HCT116 (cell line): ENCODE measurements around the gene CXXC5. TPM values are rescaled to one million over a fixed set of nuclear protein-coding genes. Genes with fewer than 3 reads are reported as not detected.

Experiments
- ATAC-seq: fragments of 200-7000 bp; cut with Tn5 transposase; 2 replicates; pipeline ENCODE4 v1.9.1; 2020; ENCODE audit warnings: mild to moderate bottlenecking, moderate library complexity
- BruUV-seq: library from RNA; stranded (reverse); fragments of 400-500 nt; replicated peaks from 2 replicates; lab custom pipeline; 2021; lab: Mats Ljungman, UMichigan
- CTCF ChIA-PET: fragments of 300-600 bp; sonication (Branson Sonifier 250); formaldehyde crosslinking; loops from one replicate; lab custom pipeline; 2021; ENCODE audit warnings: antibody characterized with exemption; lab: Charles Lee
- POLR2A ChIA-PET: fragments of 300-600, 350-600 bp; sonication (Branson Sonifier 250); formaldehyde crosslinking; loops from one replicate; lab custom pipeline; 2021; ENCODE audit warnings: antibody characterized with exemption; lab: Charles Lee
- RAD21 ChIA-PET, 2 experiments: fragments of 300-600 bp; sonication (Branson Sonifier 250); formaldehyde crosslinking; loops; one replicate each; lab custom pipeline; 2023; ENCODE audit warnings: low total read pairs in 2 of 2; ENCODE audit not compliant: uncharacterized antibody in 2 of 2, unreplicated experiment in 2 of 2, low non-redundant PET in 1 of 2; lab: Charles Lee
- DNase-seq: peaks from one replicate; pipeline ENCODE4 v3.0.0-alpha.2; 2010; ENCODE audit warnings: low read depth, low spot score
- H2AFZ ChIP-seq: fragments of 200-600 bp; shearing (Covaris generic), sonication (generic); 2 replicates; pipeline ENCODE4 v1.6.1; 2017; ENCODE audit warnings: low read depth, mixed run types, mixed read lengths, antibody characterized with exemption, low read length; ENCODE audit not compliant: poor library complexity, severe bottlenecking
- H3K27ac ChIP-seq: 2 replicates; pipeline ENCODE4 v1.5.1; 2012; ENCODE audit warnings: low read depth, low read length
- H3K27me3 ChIP-seq: fragments of 200-600 bp; sonication (generic); 2 replicates; pipeline ENCODE4 v1.6.1; 2016; ENCODE audit warnings: mixed run types, low read length, mixed read lengths; ENCODE audit not compliant: insufficient read depth
- H3K36me3 ChIP-seq, 2 experiments: fragments of 200-500 bp in 1 of 2; fragments of 200-600 bp in 1 of 2; sonication (Bioruptor generic) in 1 of 2; sonication (generic) in 1 of 2; 2 replicates each; pipeline versions ENCODE4 v1.5.1 to v1.6.1; 2014 to 2016; ENCODE audit warnings: low read length in 2 of 2, inconsistent platforms in 1 of 2, mixed read lengths in 1 of 2, mixed run types in 1 of 2; ENCODE audit not compliant: insufficient read depth in 2 of 2, control insufficient read depth in 1 of 2
- H3K4me1 ChIP-seq, 2 experiments: fragments of 200-600 bp in 1 of 2; sonication (generic) in 1 of 2; 2 replicates each; pipeline versions ENCODE4 v1.5.1 to v1.6.1; 2012 to 2017; ENCODE audit warnings: low read length in 2 of 2, inconsistent platforms in 1 of 2, mild to moderate bottlenecking in 1 of 2, mixed read lengths in 1 of 2, mixed run types in 1 of 2, moderate library complexity in 1 of 2; ENCODE audit not compliant: insufficient read depth in 2 of 2, control insufficient read depth in 1 of 2
- H3K4me2 ChIP-seq: fragments of 200-600 bp; sonication (generic); 2 replicates; pipeline ENCODE4 v1.6.1; 2017; ENCODE audit warnings: mixed run types, low read length, mixed read lengths
- H3K4me3 ChIP-seq, 2 experiments: fragments of 200-600 bp in 1 of 2; sonication (generic) in 1 of 2; replicated peaks in 1 of 2; 2 replicates each; pipeline ENCODE4 v1.5.1; 2011 to 2016; ENCODE audit warnings: low read length in 2 of 2, control low read depth in 1 of 2, low read depth in 1 of 2, mild to moderate bottlenecking in 1 of 2, mixed read lengths in 1 of 2, mixed run types in 1 of 2
- H3K79me2 ChIP-seq: fragments of 200-600 bp; sonication (generic); 2 replicates; pipeline ENCODE4 v1.6.1; 2017; ENCODE audit warnings: mild to moderate bottlenecking, mixed run types, low read length, moderate library complexity, mixed read lengths; ENCODE audit not compliant: insufficient read depth
- H3K9ac ChIP-seq: fragments of 200-600 bp; sonication (generic); 2 replicates; pipeline ENCODE4 v1.6.1; 2016; ENCODE audit warnings: low read length, mixed read lengths
- H3K9me2 ChIP-seq: fragments of 200-600 bp; sonication (generic), shearing (Covaris generic); 2 replicates; pipeline ENCODE4 v1.6.1; 2017; ENCODE audit warnings: mixed run types, mild to moderate bottlenecking, moderate library complexity; ENCODE audit not compliant: insufficient read depth
- H3K9me3 ChIP-seq, 2 experiments: fragments of 200-500 bp in 1 of 2; fragments of 200-600 bp in 1 of 2; sonication (Bioruptor generic) in 1 of 2; sonication (generic) in 1 of 2; 2 replicates each; pipeline ENCODE4 v1.6.1; 2014 to 2017; ENCODE audit warnings: low read length in 2 of 2, mixed read lengths in 2 of 2, inconsistent platforms in 1 of 2, low read depth in 1 of 2, mild to moderate bottlenecking in 1 of 2, mixed run types in 1 of 2, moderate library complexity in 1 of 2; ENCODE audit not compliant: control insufficient read depth in 1 of 2, insufficient read depth in 1 of 2
- H4K20me1 ChIP-seq: fragments of 200-600 bp; sonication (generic), shearing (Covaris generic); 2 replicates; pipeline ENCODE4 v1.6.1; 2017; ENCODE audit warnings: mixed run types, mild to moderate bottlenecking, moderate library complexity; ENCODE audit not compliant: insufficient read depth
- CBX3 ChIP-seq: IDR thresholded peaks from 2 replicates; pipeline ENCODE4 v1.6.1; 2012; ENCODE audit warnings: low read depth
- EGR1 ChIP-seq: IDR thresholded peaks from 2 replicates; pipeline ENCODE4 v1.6.1; 2012; ENCODE audit warnings: low read depth
- ELF1 ChIP-seq: IDR thresholded peaks from 2 replicates; pipeline ENCODE4 v1.6.1; 2012; ENCODE audit warnings: low read depth, borderline replicate concordance
- EZH2 ChIP-seq: fragments of 200-600 bp; sonication (generic); IDR thresholded peaks from 2 replicates; pipeline ENCODE4 v1.6.1; 2017; ENCODE audit warnings: antibody characterized with exemption, mixed run types
- FOSL1 ChIP-seq: IDR thresholded peaks from 2 replicates; pipeline ENCODE4 v1.6.1; 2012; ENCODE audit warnings: low read depth
- JUND ChIP-seq: IDR thresholded peaks from 2 replicates; pipeline ENCODE4 v1.6.1; 2012
- POLR2A ChIP-seq: IDR thresholded peaks from 2 replicates; pipeline ENCODE4 v1.7.0; 2011; ENCODE audit warnings: borderline replicate concordance; ENCODE audit not compliant: insufficient read depth, insufficient read length; ENCODE audit errors: extremely low read depth
- POLR2AphosphoS5 ChIP-seq: IDR thresholded peaks from 2 replicates; pipeline ENCODE4 v1.6.1; 2011; ENCODE audit warnings: mild to moderate bottlenecking, low read depth, low read length, moderate library complexity
- RAD21 ChIP-seq: IDR thresholded peaks from 2 replicates; pipeline ENCODE4 v1.6.1; 2012; ENCODE audit warnings: low read depth, mild to moderate bottlenecking
- SIN3A ChIP-seq: IDR thresholded peaks from 2 replicates; pipeline ENCODE4 v1.6.1; 2012; ENCODE audit warnings: low read depth
- SP1 ChIP-seq: IDR thresholded peaks from 2 replicates; pipeline ENCODE4 v1.6.1; 2012; ENCODE audit warnings: low read depth
- TCF7L2 ChIP-seq: IDR thresholded peaks from 2 replicates; pipeline ENCODE4 v1.7.0; 2011; ENCODE audit warnings: borderline replicate concordance, inconsistent platforms; ENCODE audit not compliant: insufficient read depth, insufficient read length; ENCODE audit errors: extremely low read depth
- YY1 ChIP-seq: IDR thresholded peaks from 2 replicates; pipeline ENCODE4 v1.6.1; 2011; ENCODE audit warnings: low read length, low read depth, moderate library complexity, mild to moderate bottlenecking; ENCODE audit not compliant: insufficient replicate concordance; ENCODE audit errors: extremely low read depth
- ZFX ChIP-seq: fragments of 450-650 bp; IDR thresholded peaks from 2 replicates; pipeline ENCODE4 v1.6.1; 2017
- ZNF274 ChIP-seq: fragments of 200-500 bp; sonication (Bioruptor generic); IDR thresholded peaks from 2 replicates; pipeline ENCODE4 v1.6.1; 2014; ENCODE audit warnings: mild to moderate bottlenecking, low read depth, low read length, inconsistent platforms
- intact Hi-C: fragments of 100-400 bp; cut with micrococcal nuclease; formaldehyde crosslinking; loops from 2 replicates; pipeline ENCODE4 v1.10.0; 2022
- total RNA-seq: library from RNA; stranded (reverse); gene quantifications from one replicate; pipeline ENCODE4 v1.2.1, GENCODE V29; 2021; ENCODE audit not compliant: unreplicated experiment
- TF ChIP-seq, protein P1 (sequence below), 3 experiments: fragments of 200-600 bp in 1 of 3; sonication (generic) in 1 of 3; IDR thresholded peaks in 2 of 3; conservative IDR thresholded peaks in 1 of 3; 2 replicates each; pipeline ENCODE4 v1.5.1; 2012 to 2017; ENCODE audit warnings: low read depth in 2 of 3, low read length in 2 of 3, antibody characterized with exemption in 1 of 3, borderline replicate concordance in 1 of 3, control low read depth in 1 of 3, mild to moderate bottlenecking in 1 of 3, mixed read lengths in 1 of 3, mixed run types in 1 of 3, moderate library complexity in 1 of 3; ENCODE audit not compliant: insufficient read depth in 1 of 3
- TF ChIP-seq, protein P2 (sequence below): IDR thresholded peaks from 2 replicates; pipeline ENCODE4 v1.6.1; 2012; ENCODE audit warnings: low read depth
- TF ChIP-seq, protein P3 (sequence below): IDR thresholded peaks from 2 replicates; pipeline ENCODE4 v1.6.1; 2011; ENCODE audit warnings: mild to moderate bottlenecking, low read length, moderate library complexity; ENCODE audit not compliant: insufficient replicate concordance; ENCODE audit errors: extremely low read depth
- TF ChIP-seq, protein P4 (sequence below): IDR thresholded peaks from 2 replicates; pipeline ENCODE4 v1.6.1; 2012

The CXXC5 gene
- total RNA-seq, 1 experiment from 2014 or later: 43.1 TPM

DNA sequence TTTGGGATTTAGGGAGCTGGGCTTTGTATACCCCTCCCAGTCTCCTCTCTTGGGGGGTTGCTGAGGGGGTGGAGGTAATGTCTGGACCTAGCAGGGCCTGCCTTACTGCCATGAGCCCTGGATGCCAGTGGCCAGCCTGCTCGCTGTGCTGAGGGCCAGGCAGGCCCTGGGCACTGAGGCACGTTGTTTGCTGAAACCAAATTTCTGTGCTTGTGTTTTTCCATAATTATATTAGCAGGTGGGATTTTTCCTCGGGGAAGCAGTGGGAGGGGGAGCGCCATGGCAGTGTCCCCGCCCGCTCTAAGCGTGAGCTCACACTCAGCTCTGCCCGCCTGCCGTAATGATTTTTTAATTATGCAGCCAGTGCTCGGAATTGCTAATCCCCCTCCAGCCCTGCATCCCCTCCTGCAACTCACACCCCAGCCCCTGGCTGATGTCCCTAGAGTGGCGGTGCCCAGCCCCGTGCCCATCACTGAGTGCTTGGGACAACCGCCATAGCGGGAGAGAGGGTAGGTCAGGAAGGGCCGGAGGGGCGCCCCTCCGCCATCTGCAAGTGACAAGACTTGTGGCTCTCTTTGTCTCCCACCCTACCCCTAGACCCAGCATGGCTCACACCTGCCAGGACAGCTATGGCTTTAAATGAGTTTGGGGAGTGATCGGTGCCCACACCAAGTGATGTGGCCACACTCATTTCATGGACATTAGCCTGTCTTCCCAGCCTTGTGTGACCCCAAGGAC is 20.9 kb downstream of the CXXC5 start:
- POLR2A ChIA-PET: no interaction called here
- ATAC-seq: no peak
- peak overlapping the region; percentile 79 for H3K27ac ChIP-seq

More for the DNA sequence above, 20.9 kb downstream of the CXXC5 start:
- H3K9me2 ChIP-seq: no peaks in the 10 kb centered on the region
- H3K4me1 ChIP-seq: peaks cover 30 to 46% of the 10 kb centered on the region in 2 experiments
- no peaks in the 10 kb centered on the region for H4K20me1 ChIP-seq
- RAD21 ChIA-PET: no interaction called here
- no peak overlapping the region for H2AFZ ChIP-seq
- no peaks in the 10 kb centered on the region for H3K9me3 ChIP-seq
- peak overlapping the region; percentile 72 for H3K9ac ChIP-seq
- CTCF ChIA-PET: no interaction called here
- intact Hi-C loops: no loop called here
- no TSS peak for BruUV-seq
- no peak for TF ChIP-seq SIN3A
- TF ChIP-seq, protein P1, sequence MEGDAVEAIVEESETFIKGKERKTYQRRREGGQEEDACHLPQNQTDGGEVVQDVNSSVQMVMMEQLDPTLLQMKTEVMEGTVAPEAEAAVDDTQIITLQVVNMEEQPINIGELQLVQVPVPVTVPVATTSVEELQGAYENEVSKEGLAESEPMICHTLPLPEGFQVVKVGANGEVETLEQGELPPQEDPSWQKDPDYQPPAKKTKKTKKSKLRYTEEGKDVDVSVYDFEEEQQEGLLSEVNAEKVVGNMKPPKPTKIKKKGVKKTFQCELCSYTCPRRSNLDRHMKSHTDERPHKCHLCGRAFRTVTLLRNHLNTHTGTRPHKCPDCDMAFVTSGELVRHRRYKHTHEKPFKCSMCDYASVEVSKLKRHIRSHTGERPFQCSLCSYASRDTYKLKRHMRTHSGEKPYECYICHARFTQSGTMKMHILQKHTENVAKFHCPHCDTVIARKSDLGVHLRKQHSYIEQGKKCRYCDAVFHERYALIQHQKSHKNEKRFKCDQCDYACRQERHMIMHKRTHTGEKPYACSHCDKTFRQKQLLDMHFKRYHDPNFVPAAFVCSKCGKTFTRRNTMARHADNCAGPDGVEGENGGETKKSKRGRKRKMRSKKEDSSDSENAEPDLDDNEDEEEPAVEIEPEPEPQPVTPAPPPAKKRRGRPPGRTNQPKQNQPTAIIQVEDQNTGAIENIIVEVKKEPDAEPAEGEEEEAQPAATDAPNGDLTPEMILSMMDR (IDR thresholded peaks at IDR 0.05 in 2 of 3, conservative IDR thresholded peaks at IDR 0.05 in 1 of 3; ENCODE audit: borderline replicate concordance in 1 of 3, insufficient read depth in 1 of 3, low read depth in 2 of 3, low read length in 2 of 3): no peak
- TF ChIP-seq, protein P2, sequence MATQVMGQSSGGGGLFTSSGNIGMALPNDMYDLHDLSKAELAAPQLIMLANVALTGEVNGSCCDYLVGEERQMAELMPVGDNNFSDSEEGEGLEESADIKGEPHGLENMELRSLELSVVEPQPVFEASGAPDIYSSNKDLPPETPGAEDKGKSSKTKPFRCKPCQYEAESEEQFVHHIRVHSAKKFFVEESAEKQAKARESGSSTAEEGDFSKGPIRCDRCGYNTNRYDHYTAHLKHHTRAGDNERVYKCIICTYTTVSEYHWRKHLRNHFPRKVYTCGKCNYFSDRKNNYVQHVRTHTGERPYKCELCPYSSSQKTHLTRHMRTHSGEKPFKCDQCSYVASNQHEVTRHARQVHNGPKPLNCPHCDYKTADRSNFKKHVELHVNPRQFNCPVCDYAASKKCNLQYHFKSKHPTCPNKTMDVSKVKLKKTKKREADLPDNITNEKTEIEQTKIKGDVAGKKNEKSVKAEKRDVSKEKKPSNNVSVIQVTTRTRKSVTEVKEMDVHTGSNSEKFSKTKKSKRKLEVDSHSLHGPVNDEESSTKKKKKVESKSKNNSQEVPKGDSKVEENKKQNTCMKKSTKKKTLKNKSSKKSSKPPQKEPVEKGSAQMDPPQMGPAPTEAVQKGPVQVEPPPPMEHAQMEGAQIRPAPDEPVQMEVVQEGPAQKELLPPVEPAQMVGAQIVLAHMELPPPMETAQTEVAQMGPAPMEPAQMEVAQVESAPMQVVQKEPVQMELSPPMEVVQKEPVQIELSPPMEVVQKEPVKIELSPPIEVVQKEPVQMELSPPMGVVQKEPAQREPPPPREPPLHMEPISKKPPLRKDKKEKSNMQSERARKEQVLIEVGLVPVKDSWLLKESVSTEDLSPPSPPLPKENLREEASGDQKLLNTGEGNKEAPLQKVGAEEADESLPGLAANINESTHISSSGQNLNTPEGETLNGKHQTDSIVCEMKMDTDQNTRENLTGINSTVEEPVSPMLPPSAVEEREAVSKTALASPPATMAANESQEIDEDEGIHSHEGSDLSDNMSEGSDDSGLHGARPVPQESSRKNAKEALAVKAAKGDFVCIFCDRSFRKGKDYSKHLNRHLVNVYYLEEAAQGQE: no peak
- no peak for TF ChIP-seq RAD21
- no peak for TF ChIP-seq FOSL1
- TF ChIP-seq JUND: no peak
- TF ChIP-seq EZH2: no peak
- no peak for TF ChIP-seq ZFX
- no peak for TF ChIP-seq CBX3
- no peak for TF ChIP-seq ZNF274
- TF ChIP-seq POLR2AphosphoS5: no peak
- no peak for TF ChIP-seq ELF1
- TF ChIP-seq POLR2A: no peak
- TF ChIP-seq EGR1: no peak
- TF ChIP-seq SP1: no peak
- no peak for TF ChIP-seq TCF7L2
- TF ChIP-seq, protein P3, sequence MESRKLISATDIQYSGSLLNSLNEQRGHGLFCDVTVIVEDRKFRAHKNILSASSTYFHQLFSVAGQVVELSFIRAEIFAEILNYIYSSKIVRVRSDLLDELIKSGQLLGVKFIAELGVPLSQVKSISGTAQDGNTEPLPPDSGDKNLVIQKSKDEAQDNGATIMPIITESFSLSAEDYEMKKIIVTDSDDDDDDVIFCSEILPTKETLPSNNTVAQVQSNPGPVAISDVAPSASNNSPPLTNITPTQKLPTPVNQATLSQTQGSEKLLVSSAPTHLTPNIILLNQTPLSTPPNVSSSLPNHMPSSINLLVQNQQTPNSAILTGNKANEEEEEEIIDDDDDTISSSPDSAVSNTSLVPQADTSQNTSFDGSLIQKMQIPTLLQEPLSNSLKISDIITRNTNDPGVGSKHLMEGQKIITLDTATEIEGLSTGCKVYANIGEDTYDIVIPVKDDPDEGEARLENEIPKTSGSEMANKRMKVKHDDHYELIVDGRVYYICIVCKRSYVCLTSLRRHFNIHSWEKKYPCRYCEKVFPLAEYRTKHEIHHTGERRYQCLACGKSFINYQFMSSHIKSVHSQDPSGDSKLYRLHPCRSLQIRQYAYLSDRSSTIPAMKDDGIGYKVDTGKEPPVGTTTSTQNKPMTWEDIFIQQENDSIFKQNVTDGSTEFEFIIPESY: no peak
- no peak for TF ChIP-seq YY1
- TF ChIP-seq, protein P4, sequence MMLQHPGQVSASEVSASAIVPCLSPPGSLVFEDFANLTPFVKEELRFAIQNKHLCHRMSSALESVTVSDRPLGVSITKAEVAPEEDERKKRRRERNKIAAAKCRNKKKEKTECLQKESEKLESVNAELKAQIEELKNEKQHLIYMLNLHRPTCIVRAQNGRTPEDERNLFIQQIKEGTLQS: no peak
- no peaks in the 10 kb centered on the region for H3K27me3 ChIP-seq
- H3K36me3 ChIP-seq: peaks cover 0 to 4% of the 10 kb centered on the region in 2 experiments; a peak in 1 of 4 replicates
- no peak for DNase-seq
- H3K79me2 ChIP-seq: peaks cover 94% of the 10 kb centered on the region
- peak overlapping the region; percentile 87 for H3K4me2 ChIP-seq
- H3K4me3 ChIP-seq: peak overlapping the region in 1 of 2 experiments; percentile 29; a peak in 1 of 4 replicates
